Vagina (tissue), 2 donors: Measurements from ENCODE around the gene DOCK8. TPM values are rescaled to one million over a fixed set of nuclear protein-coding genes. Genes with fewer than 3 reads are reported as not detected.

Experiments used
- DNase-seq, 2 donors: peaks; one replicate each; pipeline ENCODE4 v3.0.0-alpha.2; 2017; ENCODE audit errors: extremely low spot score in 2 of 2
- H3K27ac ChIP-seq: fragments of 200-600 bp; sonication (generic); one replicate; pipeline ENCODE4 v1.5.1; 2019
- H3K27me3 ChIP-seq: fragments of 200-600 bp; sonication (generic); one replicate; pipeline ENCODE4 v1.5.1; 2019
- H3K36me3 ChIP-seq, 2 donors: fragments of 200-600 bp; sonication (generic); one replicate each; pipeline ENCODE4 v1.5.1; 2017 to 2019
- H3K4me1 ChIP-seq: fragments of 200-600 bp; sonication (generic); one replicate; pipeline ENCODE4 v1.5.1; 2019
- H3K4me3 ChIP-seq, 2 donors: fragments of 200-600 bp; sonication (generic); 1 replicate in 1 of 2; 2 replicates in 1 of 2; pipeline ENCODE4 v1.5.1; 2016 to 2019
- H3K9me3 ChIP-seq: fragments of 200-600 bp; sonication (generic); one replicate; pipeline ENCODE4 v1.5.1; 2019
- CTCF ChIP-seq, 3 experiments: fragments of 450-650 bp in 2 of 3; fragments of 200-600 bp in 1 of 3; sonication (generic) in 1 of 3; IDR thresholded peaks; one replicate each; pipeline ENCODE4 v1.5.1; 2017 to 2019; ENCODE audit warnings: antibody characterized with exemption in 3 of 3, mild to moderate bottlenecking in 2 of 3, moderate library complexity in 2 of 3
- POLR2A ChIP-seq, 2 donors: fragments of 450-650 bp; IDR thresholded peaks; one replicate each; pipeline ENCODE4 v1.6.1; 2017; ENCODE audit warnings: antibody characterized with exemption in 2 of 2, mild to moderate bottlenecking in 2 of 2, moderate library complexity in 2 of 2
- POLR2AphosphoS5 ChIP-seq, 2 donors: sonication (generic); formaldehyde crosslinking; IDR thresholded peaks; one replicate each; pipeline ENCODE4 v1.9.0; 2017; ENCODE audit warnings: antibody characterized with exemption in 2 of 2, mild to moderate bottlenecking in 2 of 2, low read depth in 1 of 2; ENCODE audit not compliant: insufficient read depth in 1 of 2
- intact Hi-C: fragments of 100-400 bp; cut with DNase I; formaldehyde crosslinking; loops from one replicate; pipeline ENCODE4 v1.15.1; 2023
- total RNA-seq: library from RNA; depleted of rRNA; stranded (reverse); fragments of >200 nt; gene quantifications from one replicate; pipeline ENCODE4 v1.2.3, GENCODE V29; 2016

DOCK8 gene
- total RNA-seq, 1 donor from 2014 or later, result 18.4 TPM

- Histone ChIP-seq H3K9me3 (no peaks in the 10 kb centered on the region), H3K4me3 (no peak overlapping the region), H3K4me1 (no peaks in the 10 kb centered on the region), H3K27me3 (no peaks in the 10 kb centered on the region), H3K27ac (no peak overlapping the region), H3K36me3 (no peaks in the 10 kb centered on the region)
- intact Hi-C loops, result no loop called here
- DNase-seq, result no peak
- TF ChIP-seq CTCF (IDR thresholded peaks at IDR 0.05), result no peak
- no peak for TF ChIP-seq POLR2AphosphoS5 (IDR thresholded peaks at IDR 0.05; ENCODE audit: insufficient read depth in 1 of 2, low read depth in 1 of 2)
- TF ChIP-seq POLR2A (IDR thresholded peaks at IDR 0.05), result no peak
These were observed 98.1 kb downstream of the DOCK8 start for GRCh38 chr9:312596-313320.

DNA sequence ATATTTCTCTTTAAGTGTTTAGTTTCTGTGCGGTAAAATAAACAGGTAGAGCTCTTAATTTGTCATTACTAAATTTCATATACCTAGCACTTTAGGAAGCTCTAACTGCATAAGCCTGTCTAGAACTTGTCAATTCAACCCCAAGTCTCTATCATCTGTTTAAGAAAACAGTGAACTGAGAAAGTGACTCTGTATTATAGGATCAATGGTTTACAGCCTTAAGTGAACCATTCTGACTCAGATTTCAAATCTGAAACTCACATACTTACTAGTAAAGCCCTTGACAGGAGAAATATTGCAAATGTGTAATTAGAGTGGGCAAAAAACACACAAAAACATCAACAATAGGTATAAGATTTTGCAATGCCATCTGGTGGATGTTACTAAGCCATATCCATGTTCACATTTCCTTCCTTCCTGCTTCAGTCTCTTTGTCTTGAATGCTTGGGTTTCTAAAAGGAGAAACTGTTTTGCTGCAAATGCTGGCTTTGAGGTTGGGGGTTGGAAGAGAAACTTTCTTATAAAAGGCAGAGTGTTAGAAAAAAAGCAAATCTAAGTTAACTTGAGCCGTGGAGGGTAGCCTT lies 101.8 kb downstream of the DOCK8 start:
- H3K27me3 ChIP-seq, result no peaks in the 10 kb centered on the region
- no peaks in the 10 kb centered on the region for H3K4me1 ChIP-seq
- no peak overlapping the region for H3K27ac ChIP-seq
- H3K36me3 ChIP-seq, result no peaks in the 10 kb centered on the region
- no peak overlapping the region for H3K4me3 ChIP-seq
- intact Hi-C loops, result no loop called here
- DNase-seq, result no peak
- TF ChIP-seq CTCF (IDR thresholded peaks at IDR 0.05) (no peak), POLR2A (IDR thresholded peaks at IDR 0.05) (no peak), POLR2AphosphoS5 (IDR thresholded peaks at IDR 0.05; ENCODE audit: insufficient read depth in 1 of 2, low read depth in 1 of 2) (no peak)
- no peaks in the 10 kb centered on the region for H3K9me3 ChIP-seq

GRCh38 chr9:318646-319045 lies 104.0 kb downstream of the DOCK8 start:
- Histone ChIP-seq H3K4me1 (no peaks in the 10 kb centered on the region), H3K36me3 (no peaks in the 10 kb centered on the region), H3K27me3 (no peaks in the 10 kb centered on the region), H3K4me3 (no peak overlapping the region), H3K27ac (no peak overlapping the region), H3K9me3 (no peaks in the 10 kb centered on the region)
- TF ChIP-seq POLR2A (IDR thresholded peaks at IDR 0.05) (no peak), CTCF (IDR thresholded peaks at IDR 0.05) (no peak), POLR2AphosphoS5 (IDR thresholded peaks at IDR 0.05; ENCODE audit: insufficient read depth in 1 of 2, low read depth in 1 of 2) (no peak)
- DNase-seq, result no peak
- intact Hi-C loops, result no loop called here

GRCh38 chr9:324971-325370 lies 110.3 kb downstream of the DOCK8 start:
- H3K4me3 ChIP-seq, result no peak overlapping the region
- no peak overlapping the region for H3K27ac ChIP-seq
- H3K4me1 ChIP-seq, result no peaks in the 10 kb centered on the region
- H3K27me3 ChIP-seq, result no peaks in the 10 kb centered on the region
- no peak for DNase-seq
- no peaks in the 10 kb centered on the region for H3K9me3 ChIP-seq
- H3K36me3 ChIP-seq, result no peaks in the 10 kb centered on the region
- intact Hi-C loops, result no loop called here
- TF ChIP-seq CTCF (IDR thresholded peaks at IDR 0.05), result no peak
- TF ChIP-seq POLR2A (IDR thresholded peaks at IDR 0.05), result no peak
- TF ChIP-seq POLR2AphosphoS5 (IDR thresholded peaks at IDR 0.05; ENCODE audit: insufficient read depth in 1 of 2, low read depth in 1 of 2), result no peak

GRCh38 chr9:326667-327066 lies 112.0 kb downstream of the DOCK8 start:
- Histone ChIP-seq H3K27ac (no peak overlapping the region), H3K27me3 (no peaks in the 10 kb centered on the region), H3K36me3 (no peaks in the 10 kb centered on the region), H3K4me1 (no peaks in the 10 kb centered on the region), H3K9me3 (no peaks in the 10 kb centered on the region), H3K4me3 (no peak overlapping the region)
- intact Hi-C loops, result no loop called here
- DNase-seq, result no peak
- TF ChIP-seq POLR2AphosphoS5 (IDR thresholded peaks at IDR 0.05; ENCODE audit: insufficient read depth in 1 of 2, low read depth in 1 of 2), result no peak
- no peak for TF ChIP-seq POLR2A (IDR thresholded peaks at IDR 0.05)
- no peak for TF ChIP-seq CTCF (IDR thresholded peaks at IDR 0.05)
